SK-N-SH treated with all-trans-retinoic acid at 6 μM for 48 hours (cell line): ENCODE results near the gene RYR1.
"Not testable (repeated sequence)": the region's sequence is repeated elsewhere in the genome, so short reads cannot be mapped to it uniquely, and the experiment has no call there.

ENCODE experiments used
- ATAC-seq: fragments of 200-7000 bp; cut with Tn5 transposase; 3 replicates; pipeline ENCODE4 v1.9.1; 2020; ENCODE audit warnings: mild to moderate bottlenecking, moderate library complexity
- ARNTL ChIP-seq: fragments of 450-650 bp; formaldehyde crosslinking; IDR thresholded peaks from 2 replicates; pipeline ENCODE4 v1.5.0; 2020; ENCODE audit warnings: low read depth, mild to moderate bottlenecking, moderate library complexity, borderline replicate concordance
- CSDC2 ChIP-seq: fragments of 250-450 bp; sonication (Bioruptor Pico); IDR thresholded peaks from 2 replicates; pipeline ENCODE4 v1.5.0; 2020; ENCODE audit warnings: mild to moderate bottlenecking, moderate library complexity
- CSRNP3 ChIP-seq: fragments of 250-450 bp; sonication (Bioruptor Pico); IDR thresholded peaks from 2 replicates; pipeline ENCODE4 v1.5.1; 2021; ENCODE audit warnings: mild to moderate bottlenecking, moderate library complexity
- ESRRG ChIP-seq: fragments of 250-450 bp; sonication (Bioruptor Pico); IDR thresholded peaks from 2 replicates; pipeline ENCODE4 v1.6.1; 2021; ENCODE audit warnings: mild to moderate bottlenecking
- GLIS3 ChIP-seq: fragments of 250-450 bp; sonication (Bioruptor Pico); IDR thresholded peaks from 2 replicates; pipeline ENCODE4 v1.5.0; 2020; ENCODE audit warnings: mild to moderate bottlenecking, moderate library complexity
- ISL1 ChIP-seq: fragments of 250-450 bp; sonication (Bioruptor Pico); IDR thresholded peaks from 2 replicates; pipeline ENCODE4 v2.1.2; 2022; ENCODE audit warnings: mild to moderate bottlenecking, moderate library complexity
- PATZ1 ChIP-seq: fragments of 250-450 bp; sonication (Bioruptor Pico); IDR thresholded peaks from 2 replicates; pipeline ENCODE4 v1.8.0; 2020; ENCODE audit warnings: mild to moderate bottlenecking, moderate library complexity, borderline replicate concordance
- POU6F1 ChIP-seq: fragments of 250-450 bp; sonication (Bioruptor Pico); IDR thresholded peaks from 2 replicates; pipeline ENCODE4 v1.8.0; 2021; ENCODE audit warnings: low read depth, mild to moderate bottlenecking, moderate library complexity, borderline replicate concordance
- PPARA ChIP-seq: fragments of 250-450 bp; sonication (Bioruptor Pico); IDR thresholded peaks from 2 replicates; pipeline ENCODE4 v1.5.0; 2020; ENCODE audit warnings: mild to moderate bottlenecking, borderline replicate concordance
- RARB ChIP-seq: fragments of 250-450 bp; sonication (Bioruptor Pico); IDR thresholded peaks from 2 replicates; pipeline ENCODE4 v1.8.0; 2021; ENCODE audit warnings: mild to moderate bottlenecking, moderate library complexity
- TCF4 ChIP-seq: fragments of 250-450 bp; sonication (Bioruptor Pico); IDR thresholded peaks from 2 replicates; pipeline ENCODE4 v1.8.0; 2021; ENCODE audit warnings: mild to moderate bottlenecking, moderate library complexity, borderline replicate concordance
- TOX ChIP-seq: fragments of 250-450 bp; sonication (Bioruptor Pico); IDR thresholded peaks from 2 replicates; pipeline ENCODE4 v1.8.0; 2021; ENCODE audit warnings: mild to moderate bottlenecking, moderate library complexity, borderline replicate concordance
- ZC3H10 ChIP-seq: fragments of 250-450 bp; sonication (Bioruptor Pico); IDR thresholded peaks from 2 replicates; pipeline ENCODE4 v1.5.1; 2021; ENCODE audit warnings: mild to moderate bottlenecking, moderate library complexity
- ZFP30 ChIP-seq: fragments of 450-650 bp; formaldehyde crosslinking; IDR thresholded peaks from 2 replicates; pipeline ENCODE4 v1.5.0; 2022; ENCODE audit warnings: mild to moderate bottlenecking, moderate library complexity
- ZNF565 ChIP-seq: fragments of 450-650 bp; formaldehyde crosslinking; conservative IDR thresholded peaks from 2 replicates; pipeline ENCODE4 v1.5.0; 2020; ENCODE audit warnings: low read depth, mild to moderate bottlenecking, moderate library complexity
- ZNF70 ChIP-seq: fragments of 450-650 bp; formaldehyde crosslinking; IDR thresholded peaks from 2 replicates; pipeline ENCODE4 v1.5.0; 2020; ENCODE audit warnings: mild to moderate bottlenecking, moderate library complexity
- TF ChIP-seq, protein P1 (sequence below): fragments of 250-450 bp; sonication (Bioruptor Pico); IDR thresholded peaks from 2 replicates; pipeline ENCODE4 v1.5.1; 2020; ENCODE audit warnings: low read depth, mild to moderate bottlenecking, moderate library complexity

The RYR1 gene

DNA sequence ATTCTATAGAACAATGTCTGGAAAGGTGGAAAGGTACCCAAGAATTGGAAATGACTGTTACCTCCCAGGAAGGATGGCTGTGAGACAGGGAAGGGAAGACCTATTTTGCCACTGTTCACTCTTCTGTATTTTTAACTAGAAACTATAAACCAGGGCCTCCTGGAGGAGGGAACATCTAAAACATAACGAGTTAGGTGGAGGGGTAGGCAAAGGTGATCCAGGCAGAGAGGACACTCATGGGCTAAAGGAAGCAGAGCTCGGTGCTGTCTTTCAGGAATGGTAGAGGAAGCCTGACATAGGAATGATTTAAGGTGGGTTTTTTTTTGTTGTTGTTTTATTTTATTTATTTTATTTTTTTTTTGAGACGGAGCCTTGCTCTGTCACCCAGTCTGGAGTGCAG is 191.3 kb downstream of the RYR1 start (continued):
- TF ChIP-seq POU6F1 (CRISPR knock-in tag) (no peak), PATZ1 (CRISPR knock-in tag) (no peak), ZC3H10 (CRISPR knock-in tag) (no peak)

DNA sequence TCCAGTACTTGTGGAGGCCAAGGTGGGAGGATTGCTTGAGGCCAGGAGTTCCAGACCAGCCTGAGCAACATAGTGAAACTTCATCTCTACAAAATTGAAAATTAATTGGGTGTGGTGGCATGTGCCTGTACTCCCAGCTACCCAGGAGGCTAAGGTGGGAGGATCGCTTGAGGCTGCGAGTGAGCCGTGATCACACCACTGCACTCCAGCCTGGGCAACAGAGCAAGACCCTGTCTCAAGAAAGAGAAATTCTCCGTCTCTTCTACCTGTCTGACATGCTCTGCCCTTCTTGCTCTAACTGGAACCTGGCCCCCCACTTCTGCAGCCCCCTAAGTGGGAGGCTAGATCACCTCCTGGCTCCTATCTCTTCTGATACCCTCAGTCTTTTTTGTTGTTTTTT is 192.9 kb downstream of the RYR1 start:
- TF ChIP-seq TCF4 (CRISPR knock-in tag) (no peak), ARNTL (CRISPR knock-in tag) (no peak), ZFP30 (CRISPR knock-in tag) (no peak), ZNF70 (CRISPR knock-in tag) (no peak), TOX (CRISPR knock-in tag) (no peak), ESRRG (CRISPR knock-in tag) (no peak), PPARA (CRISPR knock-in tag) (no peak), ZNF565 (CRISPR knock-in tag) (no peak), POU6F1 (CRISPR knock-in tag) (no peak), ZC3H10 (CRISPR knock-in tag) (no peak), RARB (CRISPR knock-in tag) (no peak), ISL1 (no peak), PATZ1 (CRISPR knock-in tag) (no peak), CSDC2 (CRISPR knock-in tag) (no peak), CSRNP3 (no peak), GLIS3 (CRISPR knock-in tag) (no peak)
- TF ChIP-seq, protein P1, sequence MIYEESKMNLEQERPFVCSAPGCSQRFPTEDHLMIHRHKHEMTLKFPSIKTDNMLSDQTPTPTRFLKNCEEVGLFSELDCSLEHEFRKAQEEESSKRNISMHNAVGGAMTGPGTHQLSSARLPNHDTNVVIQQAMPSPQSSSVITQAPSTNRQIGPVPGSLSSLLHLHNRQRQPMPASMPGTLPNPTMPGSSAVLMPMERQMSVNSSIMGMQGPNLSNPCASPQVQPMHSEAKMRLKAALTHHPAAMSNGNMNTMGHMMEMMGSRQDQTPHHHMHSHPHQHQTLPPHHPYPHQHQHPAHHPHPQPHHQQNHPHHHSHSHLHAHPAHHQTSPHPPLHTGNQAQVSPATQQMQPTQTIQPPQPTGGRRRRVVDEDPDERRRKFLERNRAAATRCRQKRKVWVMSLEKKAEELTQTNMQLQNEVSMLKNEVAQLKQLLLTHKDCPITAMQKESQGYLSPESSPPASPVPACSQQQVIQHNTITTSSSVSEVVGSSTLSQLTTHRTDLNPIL (CRISPR knock-in tag), result no peak
- no peak for ATAC-seq

DNA sequence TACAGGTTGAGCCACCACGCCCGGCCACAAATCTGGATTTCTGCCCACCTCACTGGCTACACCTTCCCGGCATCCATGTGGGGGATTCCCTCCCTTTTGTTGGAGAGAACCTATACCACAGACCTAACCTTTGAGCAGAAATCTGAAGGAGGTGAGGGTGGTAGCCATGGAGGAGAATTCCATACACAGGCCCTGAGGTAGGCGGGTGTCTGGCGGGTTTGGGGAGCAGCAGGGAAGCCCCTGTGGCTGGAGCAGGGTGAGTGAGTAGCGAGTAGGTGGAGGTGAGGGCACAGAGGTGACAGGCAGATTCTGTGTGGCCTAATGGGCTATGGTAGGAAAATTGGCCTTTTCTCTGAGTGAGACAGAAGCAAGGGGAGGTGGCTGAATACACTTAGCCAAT is 196.1 kb downstream of the RYR1 start:
- TF ChIP-seq PPARA (CRISPR knock-in tag) (no peak), TOX (CRISPR knock-in tag) (no peak), CSRNP3 (no peak), ISL1 (no peak), ZNF565 (CRISPR knock-in tag) (no peak)
- no peak for ATAC-seq

GRCh38 chr19:38631301-38631700 is 197.8 kb downstream of the RYR1 start:
- not testable (repeated sequence) for ATAC-seq

- not testable (repeated sequence) for ATAC-seq
These were observed 198.5 kb downstream of the RYR1 start for GRCh38 chr19:38631811-38632475.
